AG04449 (cell line): ENCODE results near the gene ZMYND10.

Experiments used
- CTCF ChIA-PET: fragments of 350-600 bp; formaldehyde crosslinking; extraction: SDS; loops from one replicate; lab custom pipeline; 2021; ENCODE audit warnings: antibody characterized with exemption; lab: Yijun Ruan, JAX
- POLR2A ChIA-PET: fragments of 400-600, 350-600 bp; formaldehyde crosslinking; extraction: SDS; loops from one replicate; lab custom pipeline; 2020; ENCODE audit warnings: antibody characterized with exemption, inconsistent platforms; lab: Yijun Ruan, JAX
- DNase-seq: peaks from one replicate; pipeline ENCODE4 v3.0.0-alpha.2; 2010; ENCODE audit warnings: low read depth, low spot score
- H3K4me3 ChIP-seq: 2 replicates; pipeline ENCODE4 v1.5.1; 2011; ENCODE audit warnings: low read depth, mild to moderate bottlenecking, control low read depth, low read length
- CTCF ChIP-seq: IDR thresholded peaks from one replicate; pipeline ENCODE4 v1.5.1; 2011; ENCODE audit warnings: mild to moderate bottlenecking, moderate library complexity, low read length, control low read depth, inconsistent platforms; ENCODE audit not compliant: insufficient read depth; ENCODE audit errors: missing control alignments

Gene ZMYND10

GRCh38 chr3:50341537-50341936 is 4.0 kb downstream of the ZMYND10 start:
- POLR2A ChIA-PET = interaction anchor here (1.2 kb wide), 1 partner anchor 100 kb away, joined by 3 read pairs; no protein-coding TSS in a partner anchor
- no peak for TF ChIP-seq CTCF
- peak overlapping the region; percentile 63 for H3K4me3 ChIP-seq
- CTCF ChIA-PET = interaction anchor here (1.1 to 16.7 kb wide), 3 partner anchors 9 to 204 kb away, joined by 7 to 473 read pairs (median 16); partner anchors contain the start of genes CYB561D2 and NPRL2
- no peak for DNase-seq

- H3K4me3 ChIP-seq = peak within 1 kb of the TSS; percentile 63
- POLR2A ChIA-PET = interaction anchor here (1.1 to 1.2 kb wide), 3 partner anchors 10 to 99 kb away, joined by 3 read pairs; partner anchors contain the start of genes CYB561D2 and NPRL2
- CTCF ChIA-PET = interaction anchor here (0.8 to 4.9 kb wide), 7 partner anchors 8 to 209 kb away, joined by 3 to 46 read pairs (median 6); partner anchors contain the start of genes CYB561D2, NPRL2 and TMEM115
- no peak for DNase-seq
- no peak for TF ChIP-seq CTCF
Measured at GRCh38 chr3:50340448-50341329, 4.8 kb downstream of the ZMYND10 start, which contains the start of gene RASSF1. TSS of gene RASSF1 (minus strand) at chr3:50340836. CDS start at chr3:50340805, 31 bp downstream.

GRCh38 chr3:50340147-50340447 is 5.4 kb downstream of the ZMYND10 start:
- POLR2A ChIA-PET = interaction anchor here (1.1 kb wide), 2 partner anchors 10 to 17 kb away, joined by 3 read pairs; partner anchors contain the start of genes CYB561D2 and NPRL2
- no peak for TF ChIP-seq CTCF
- peak overlapping the region; percentile 63 for H3K4me3 ChIP-seq
- DNase-seq = no peak
- CTCF ChIA-PET = interaction anchor here (0.8 to 4.9 kb wide), 6 partner anchors 9 to 210 kb away, joined by 3 to 46 read pairs (median 6); partner anchors contain the start of genes CYB561D2, NPRL2 and TMEM115

- no peak for TF ChIP-seq CTCF
- no peak for DNase-seq
- H3K4me3 ChIP-seq = peak overlapping the region; percentile 63
- ChIA-PET CTCF (interaction anchor here (1.5 to 4.9 kb wide), 4 partner anchors 9 to 210 kb away, joined by 5 to 46 read pairs (median 8); partner anchors contain the start of genes CYB561D2 and NPRL2), POLR2A (no interaction called here)
Measured at GRCh38 chr3:50339485-50340146, 5.9 kb downstream of the ZMYND10 start.

GRCh38 chr3:50338965-50339364 is 6.6 kb downstream of the ZMYND10 start:
- no peak for DNase-seq
- TF ChIP-seq CTCF = no peak
- ChIA-PET POLR2A (interaction anchor here (1.9 kb wide), 1 partner anchor 12 kb away, joined by 10 read pairs; the partner anchor contains the start of genes CYB561D2 and NPRL2), CTCF (interaction anchor here (3.0 to 4.9 kb wide), 2 partner anchors 10 to 15 kb away, joined by 11 to 46 read pairs; partner anchors contain the start of genes CYB561D2 and NPRL2)
- peak overlapping the region; percentile 8 for H3K4me3 ChIP-seq
